A549 (cell line): Measurements from ENCODE around the gene MSL3B. TPM values are rescaled to one million over a fixed set of nuclear protein-coding genes. Genes with fewer than 3 reads are reported as not detected.

Experiments used
- ATAC-seq, 2 experiments: fragments of 200-7000 bp in 1 of 2; fragments of >200 bp in 1 of 2; cut with Nextera tagmentation in 1 of 2; cut with Tn5 transposase in 1 of 2; 3 replicates each; pipeline versions ENCODE4 v1.8.0 to v1.9.1; 2018 to 2020; ENCODE audit warnings: mild to moderate bottlenecking in 1 of 2, moderate library complexity in 1 of 2
- CTCF ChIA-PET: fragments of 300-600 bp; sonication (Branson Sonifier 250); formaldehyde crosslinking; extraction: SDS; loops from one replicate; lab custom pipeline; 2021; ENCODE audit warnings: antibody characterized with exemption, inconsistent platforms; lab: Yijun Ruan, JAX
- POLR2A ChIA-PET: fragments of 350-600 bp; formaldehyde crosslinking; extraction: SDS; loops from one replicate; lab custom pipeline; 2021; ENCODE audit warnings: antibody characterized with exemption, inconsistent platforms; lab: Yijun Ruan, JAX
- DNase-seq, 2 experiments: peaks; one replicate each; pipeline versions ENCODE4 v3.0.0 to v3.0.0-alpha.2; 2011 to 2016; ENCODE audit warnings: low read depth in 1 of 2, low spot score in 1 of 2
- FAIRE-seq: peaks from 2 replicates; lab custom pipeline; 2011; peaks lifted over from hg19 to GRCh38; lab: Jason Lieb, UNC
- H3K27ac ChIP-seq, 2 experiments: fragments of >200 bp; sonication (Bioruptor Twin); formaldehyde crosslinking; 3 replicates each; pipeline ENCODE4 v1.5.1; 2016 to 2017
- H3K4me1 ChIP-seq: fragments of >200 bp; sonication (Bioruptor Twin); formaldehyde crosslinking; 3 replicates; pipeline ENCODE4 v1.6.1; 2016
- H3K4me2 ChIP-seq: fragments of >200 bp; sonication (Bioruptor Twin); formaldehyde crosslinking; 3 replicates; pipeline ENCODE4 v1.6.1; 2016
- H3K4me3 ChIP-seq: fragments of >200 bp; sonication (Bioruptor Twin); formaldehyde crosslinking; 3 replicates; pipeline ENCODE4 v1.5.1; 2016
- H3K9me3 ChIP-seq: fragments of >200 bp; sonication (Bioruptor Twin); formaldehyde crosslinking; 3 replicates; pipeline ENCODE4 v1.6.1; 2016
- BCL3 ChIP-seq: fragments of >200 bp; sonication (Bioruptor Twin); formaldehyde crosslinking; IDR thresholded peaks from 3 replicates; pipeline ENCODE4 v1.6.1; 2016
- CBX2 ChIP-seq: fragments of 200-600 bp; sonication (generic); IDR thresholded peaks from 2 replicates; pipeline ENCODE4 v1.6.1; 2016; ENCODE audit warnings: low read depth, mild to moderate bottlenecking, borderline replicate concordance
- CBX8 ChIP-seq: fragments of 200-600 bp; sonication (generic); IDR thresholded peaks from 2 replicates; pipeline ENCODE4 v1.6.1; 2016
- CEBPB ChIP-seq, 2 experiments: fragments of >200 bp in 1 of 2; sonication (Bioruptor Twin) in 1 of 2; formaldehyde crosslinking in 1 of 2; IDR thresholded peaks; 2 replicates each; pipeline ENCODE4 v1.6.1; 2012 to 2016
- CHD4 ChIP-seq: fragments of 200-600 bp; sonication (generic); IDR thresholded peaks from 2 replicates; pipeline ENCODE4 v1.6.1; 2016; ENCODE audit warnings: antibody characterized with exemption, mild to moderate bottlenecking, borderline replicate concordance
- ELK1 ChIP-seq: fragments of 150-350 bp; IDR thresholded peaks from 2 replicates; pipeline ENCODE4 v1.6.1; 2014; ENCODE audit warnings: low read depth, mild to moderate bottlenecking, low read length
- EP300 ChIP-seq, 2 experiments: fragments of >200 bp; sonication (Bioruptor Twin); formaldehyde crosslinking; IDR thresholded peaks; 2 replicates in 1 of 2; 3 replicates in 1 of 2; pipeline ENCODE4 v1.6.1; 2016 to 2017
- ESRRA ChIP-seq: fragments of 150-350 bp; IDR thresholded peaks from 2 replicates; pipeline ENCODE4 v1.6.1; 2014; ENCODE audit warnings: mild to moderate bottlenecking, low read length, borderline replicate concordance
- FOSB ChIP-seq: fragments of 250-450 bp; sonication (Bioruptor Pico); IDR thresholded peaks from 2 replicates; pipeline ENCODE4 v1.5.0; 2020; ENCODE audit warnings: mild to moderate bottlenecking, moderate library complexity
- FOSL2 ChIP-seq, 2 experiments: fragments of 450-650 bp in 1 of 2; fragments of >200 bp in 1 of 2; sonication (Bioruptor Twin) in 1 of 2; formaldehyde crosslinking; IDR thresholded peaks; 2 replicates each; pipeline versions ENCODE4 v1.5.0 to v1.6.1; 2016 to 2020; ENCODE audit warnings: mild to moderate bottlenecking in 1 of 2, moderate library complexity in 1 of 2
- FOXS1 ChIP-seq: fragments of 250-450 bp; sonication (Bioruptor Pico); IDR thresholded peaks from 2 replicates; pipeline ENCODE4 v1.5.0; 2020; ENCODE audit warnings: mild to moderate bottlenecking, moderate library complexity
- HDAC2 ChIP-seq: fragments of 200-600 bp; sonication (generic); IDR thresholded peaks from 2 replicates; pipeline ENCODE4 v1.6.1; 2016
- HOXA7 ChIP-seq: fragments of 250-450 bp; sonication (Bioruptor Pico); IDR thresholded peaks from 2 replicates; pipeline ENCODE4 v1.5.0; 2020; ENCODE audit warnings: mild to moderate bottlenecking, moderate library complexity
- JUN ChIP-seq, 2 experiments: fragments of >200 bp; sonication (Bioruptor Twin); formaldehyde crosslinking; IDR thresholded peaks; 2 replicates in 1 of 2; 3 replicates in 1 of 2; pipeline ENCODE4 v1.6.1; 2016 to 2017
- JUNB ChIP-seq: fragments of >200 bp; sonication (Bioruptor Twin); formaldehyde crosslinking; IDR thresholded peaks from 2 replicates; pipeline ENCODE4 v1.6.1; 2016
- MAFK ChIP-seq: fragments of 450-650 bp; IDR thresholded peaks from 2 replicates; pipeline ENCODE4 v1.6.1; 2014; ENCODE audit not compliant: partially characterized antibody
- NPAS2 ChIP-seq: fragments of 250-450 bp; sonication (Bioruptor Pico); IDR thresholded peaks from 2 replicates; pipeline ENCODE4 v1.8.0; 2022; ENCODE audit warnings: mild to moderate bottlenecking, moderate library complexity, borderline replicate concordance
- PBX3 ChIP-seq: IDR thresholded peaks from 2 replicates; pipeline ENCODE4 v1.6.1; 2012
- POLR2A ChIP-seq: IDR thresholded peaks from 2 replicates; pipeline ENCODE4 v1.6.1; 2012; ENCODE audit warnings: mild to moderate bottlenecking, low read length
- RCOR1 ChIP-seq: fragments of 150-350 bp; IDR thresholded peaks from 2 replicates; pipeline ENCODE4 v1.6.1; 2014; ENCODE audit warnings: antibody characterized with exemption, low read length, low read depth
- RFX5 ChIP-seq: fragments of 450-650 bp; IDR thresholded peaks from 2 replicates; pipeline ENCODE4 v1.7.1; 2014; ENCODE audit warnings: antibody characterized with exemption, mild to moderate bottlenecking, moderate library complexity
- SMC3 ChIP-seq: fragments of >200 bp; sonication (Bioruptor Twin); formaldehyde crosslinking; IDR thresholded peaks from 3 replicates; pipeline ENCODE4 v1.6.1; 2018; ENCODE audit warnings: inconsistent platforms
- WGBS: methylation state at CpG from one replicate; pipeline ENCODE4 v1.1.6; 2017; ENCODE audit errors: missing lambda C conversion rate; 5-methylcytosine and 5-hydroxymethylcytosine counted together
- polyA plus RNA-seq, 4 experiments: library from polyadenylated mRNA; depleted of rRNA in 3 of 4; stranded (reverse); fragments of >200 nt; fragmentation: RNase III in 1 of 4; extraction: RNeasy Plus Mini Kit Qiagen cat#74134 plus additional on column Dnase treatment in 1 of 4; gene quantifications; 2 replicates in 3 of 4; 3 replicates in 1 of 4; pipeline ENCODE4 v1.2.3, GENCODE V29; 2011 to 2017

Gene MSL3B

GRCh38 chr2:233816334-233816733 is 51.9 kb downstream of the MSL3B start:
- POLR2A ChIA-PET: no interaction called here
- H3K27ac ChIP-seq: peak overlapping the region; percentile 4 to 81; a peak in 5 of 6 replicates
- 44% methylated on average over 2 of the region's 2 CpGs for WGBS

GRCh38 chr2:233815861-233816260 is 52.3 kb downstream of the MSL3B start:
- WGBS: 84% methylated on average over 6 of the region's 6 CpGs
- POLR2A ChIA-PET: no interaction called here

More at GRCh38 chr2:233816334-233816733, 51.9 kb downstream of the MSL3B start:
- ATAC-seq: no peak
- no peak for DNase-seq
- CTCF ChIA-PET: interaction anchor here (1.0 kb wide), 1 partner anchor 22 kb away, joined by 3 read pairs; no protein-coding TSS in a partner anchor
- no peak for TF ChIP-seq HDAC2
- no peak for TF ChIP-seq RFX5
- no peak for TF ChIP-seq ELK1
- TF ChIP-seq CBX2: no peak
- TF ChIP-seq FOXS1 (CRISPR knock-in tag): no peak
- TF ChIP-seq POLR2A: no peak
- TF ChIP-seq EP300 (IDR thresholded peaks at IDR 0.05): no peak
- no peak for TF ChIP-seq BCL3
- TF ChIP-seq SMC3: no peak
- TF ChIP-seq CHD4: no peak
- TF ChIP-seq JUN (IDR thresholded peaks at IDR 0.05): no peak
- TF ChIP-seq RCOR1: no peak
- no peak for TF ChIP-seq CBX8
- TF ChIP-seq NPAS2: no peak
- TF ChIP-seq JUNB: no peak
- TF ChIP-seq FOSB (CRISPR knock-in tag): no peak
- TF ChIP-seq FOSL2 (IDR thresholded peaks at IDR 0.05): no peak
- no peak for TF ChIP-seq FOSL2 (CRISPR knock-in tag; IDR thresholded peaks at IDR 0.05)
- TF ChIP-seq ESRRA: no peak
- Histone ChIP-seq H3K9me3 (no peaks in the 10 kb centered on the region), H3K4me1 (peaks cover 24% of the 10 kb centered on the region), H3K4me3 (no peak overlapping the region), H3K4me2 (no peak overlapping the region)
- FAIRE-seq: no peak

More at GRCh38 chr2:233815861-233816260, 52.3 kb downstream of the MSL3B start:
- no peak overlapping the region for H3K27ac ChIP-seq
- CTCF ChIA-PET: no interaction called here
- DNase-seq (no peak), ATAC-seq (no peak)
- TF ChIP-seq CBX2: no peak
- TF ChIP-seq HOXA7: no peak
- no peak for TF ChIP-seq MAFK
- no peak for TF ChIP-seq CEBPB (IDR thresholded peaks at IDR 0.05)
- TF ChIP-seq FOXS1 (CRISPR knock-in tag): no peak
- TF ChIP-seq FOSL2 (IDR thresholded peaks at IDR 0.05): no peak
- TF ChIP-seq FOSL2 (CRISPR knock-in tag; IDR thresholded peaks at IDR 0.05): no peak
- TF ChIP-seq CHD4: no peak
- no peak for TF ChIP-seq POLR2A
- TF ChIP-seq PBX3: no peak
- TF ChIP-seq, all 56 proteins: peak for 0
- Histone ChIP-seq H3K9me3 (no peaks in the 10 kb centered on the region), H3K4me1 (peaks cover 24% of the 10 kb centered on the region), H3K4me3 (no peak overlapping the region), H3K4me2 (no peak overlapping the region)
- FAIRE-seq: no peak

Other genes starting within 250 kb of the MSL3B start
- gene UGT1A10, start 231.9 kb downstream of the MSL3B start, polyA plus RNA-seq (2011; rRNA removed): 0.10 and 0.12 TPM in 2 replicates
- not detected in 3 replicates for gene UGT1A10, start 231.9 kb downstream of the MSL3B start, polyA plus RNA-seq (2017; fragmentation: RNase III; extraction: RNeasy Plus Mini Kit Qiagen cat#74134 plus additional on column Dnase treatment)
- 10.6 and 11.0 TPM in 2 replicates for gene UGT1A9, start 196.5 kb downstream of the MSL3B start, polyA plus RNA-seq (2011; rRNA removed)
- 10.3 to 13.1 TPM (median 11.8 TPM) in 3 replicates for gene UGT1A9, start 196.5 kb downstream of the MSL3B start, polyA plus RNA-seq (2017; fragmentation: RNase III; extraction: RNeasy Plus Mini Kit Qiagen cat#74134 plus additional on column Dnase treatment)
- 8.9 and 10.0 TPM in 2 replicates for gene UGT1A7, start 186.5 kb downstream of the MSL3B start, polyA plus RNA-seq (2011; rRNA removed)
- gene UGT1A7, start 186.5 kb downstream of the MSL3B start, polyA plus RNA-seq (2017; fragmentation: RNase III; extraction: RNeasy Plus Mini Kit Qiagen cat#74134 plus additional on column Dnase treatment): 6.9 to 9.8 TPM (median 9.3 TPM) in 3 replicates
- gene UGT1A6, start 175.5 kb downstream of the MSL3B start, polyA plus RNA-seq (2011; rRNA removed): 3.5 and 5.5 TPM in 2 replicates
- 2.0 to 2.9 TPM (median 2.5 TPM) in 3 replicates for gene UGT1A6, start 175.5 kb downstream of the MSL3B start, polyA plus RNA-seq (2017; fragmentation: RNase III; extraction: RNeasy Plus Mini Kit Qiagen cat#74134 plus additional on column Dnase treatment)
- 0.05 TPM in 1 of 2 replicates, not detected in the other for gene UGT1A5, start 155.5 kb downstream of the MSL3B start, polyA plus RNA-seq (2011; rRNA removed)
- 0.12 TPM in 1 of 3 replicates, not detected in the others for gene UGT1A5, start 155.5 kb downstream of the MSL3B start, polyA plus RNA-seq (2017; fragmentation: RNase III; extraction: RNeasy Plus Mini Kit Qiagen cat#74134 plus additional on column Dnase treatment)
- 0.09 and 0.13 TPM in 2 replicates for gene UGT1A4, start 149.7 kb downstream of the MSL3B start, polyA plus RNA-seq (2011; rRNA removed)
- gene UGT1A4, start 149.7 kb downstream of the MSL3B start, polyA plus RNA-seq (2017; fragmentation: RNase III; extraction: RNeasy Plus Mini Kit Qiagen cat#74134 plus additional on column Dnase treatment): 0.05 to 0.14 TPM (median 0.12 TPM) in 3 replicates
- 0.39 and 0.49 TPM in 2 replicates for gene UGT1A3, start 139.3 kb downstream of the MSL3B start, polyA plus RNA-seq (2011; rRNA removed)
- 0.08 to 0.23 TPM (median 0.17 TPM) in 3 replicates for gene UGT1A3, start 139.3 kb downstream of the MSL3B start, polyA plus RNA-seq (2017; fragmentation: RNase III; extraction: RNeasy Plus Mini Kit Qiagen cat#74134 plus additional on column Dnase treatment)
- 1.9 and 2.5 TPM in 2 replicates for gene UGT1A1, start 108.1 kb downstream of the MSL3B start, polyA plus RNA-seq (2011; rRNA removed)
- 1.4 to 2.0 TPM (median 1.9 TPM) in 3 replicates for gene UGT1A1, start 108.1 kb downstream of the MSL3B start, polyA plus RNA-seq (2017; fragmentation: RNase III; extraction: RNeasy Plus Mini Kit Qiagen cat#74134 plus additional on column Dnase treatment)
- gene MROH2A, start 90.1 kb downstream of the MSL3B start, polyA plus RNA-seq (2011; rRNA removed): 0.63 and 0.71 TPM in 2 replicates
- 0.04 to 0.28 TPM (median 0.10 TPM) in 3 replicates for gene MROH2A, start 90.1 kb downstream of the MSL3B start, polyA plus RNA-seq (2017; fragmentation: RNase III; extraction: RNeasy Plus Mini Kit Qiagen cat#74134 plus additional on column Dnase treatment)
- 111 and 119 TPM in 2 replicates for gene HJURP, start 13.9 kb downstream of the MSL3B start, polyA plus RNA-seq (2011; rRNA removed)
- 102 to 109 TPM (median 103 TPM) in 3 replicates for gene HJURP, start 13.9 kb downstream of the MSL3B start, polyA plus RNA-seq (2017; fragmentation: RNase III; extraction: RNeasy Plus Mini Kit Qiagen cat#74134 plus additional on column Dnase treatment)
- gene TRPM8, start 49.0 kb upstream of the MSL3B start, polyA plus RNA-seq (2011; rRNA removed): 0.90 and 0.97 TPM in 2 replicates
- gene TRPM8, start 49.0 kb upstream of the MSL3B start, polyA plus RNA-seq (2017; fragmentation: RNase III; extraction: RNeasy Plus Mini Kit Qiagen cat#74134 plus additional on column Dnase treatment): 0.09 to 0.25 TPM (median 0.24 TPM) in 3 replicates
- gene SPP2, start 182.3 kb upstream of the MSL3B start, polyA plus RNA-seq (2011; rRNA removed): not detected in 2 replicates
- not detected in 3 replicates for gene SPP2, start 182.3 kb upstream of the MSL3B start, polyA plus RNA-seq (2017; fragmentation: RNase III; extraction: RNeasy Plus Mini Kit Qiagen cat#74134 plus additional on column Dnase treatment)